Kidney glomerular epithelial cell (primary cell): Measurements from ENCODE around the gene C19orf73.
"Not testable (repeated sequence)": the region's sequence is repeated elsewhere in the genome, so short reads cannot be mapped to it uniquely, and the experiment has no call there.

ENCODE experiments used
- DNase-seq: peaks from one replicate; lab custom pipeline; 2025; lab: John Stamatoyannopoulos, UW

The C19orf73 gene

GRCh38 chr19:49148784-49149651, 30.1 kb upstream of the C19orf73 start:
- DNase-seq: peak; percentile 97

- no peak for DNase-seq
Observed at GRCh38 chr19:49148044-49148682, 29.2 kb upstream of the C19orf73 start.

DNA sequence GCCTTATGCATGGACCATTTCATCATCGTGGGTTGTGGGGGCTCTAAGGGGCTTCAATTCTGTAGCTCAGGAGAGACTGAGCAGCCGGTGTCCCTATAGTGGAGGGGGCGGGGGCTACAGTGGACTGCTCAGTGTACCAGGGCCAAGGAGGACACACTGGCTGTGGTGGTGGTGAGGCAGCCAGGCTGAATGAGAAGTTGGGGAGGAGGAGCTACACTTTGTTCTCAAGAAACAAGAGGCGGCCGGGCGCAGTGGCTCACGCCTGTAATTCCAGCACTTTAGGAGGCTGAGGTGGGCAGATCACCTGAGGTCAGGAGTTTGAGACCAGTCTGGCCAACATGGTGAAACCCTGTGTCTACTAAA, 27.4 kb upstream of the C19orf73 start:
- DNase-seq: not testable (repeated sequence)

DNA sequence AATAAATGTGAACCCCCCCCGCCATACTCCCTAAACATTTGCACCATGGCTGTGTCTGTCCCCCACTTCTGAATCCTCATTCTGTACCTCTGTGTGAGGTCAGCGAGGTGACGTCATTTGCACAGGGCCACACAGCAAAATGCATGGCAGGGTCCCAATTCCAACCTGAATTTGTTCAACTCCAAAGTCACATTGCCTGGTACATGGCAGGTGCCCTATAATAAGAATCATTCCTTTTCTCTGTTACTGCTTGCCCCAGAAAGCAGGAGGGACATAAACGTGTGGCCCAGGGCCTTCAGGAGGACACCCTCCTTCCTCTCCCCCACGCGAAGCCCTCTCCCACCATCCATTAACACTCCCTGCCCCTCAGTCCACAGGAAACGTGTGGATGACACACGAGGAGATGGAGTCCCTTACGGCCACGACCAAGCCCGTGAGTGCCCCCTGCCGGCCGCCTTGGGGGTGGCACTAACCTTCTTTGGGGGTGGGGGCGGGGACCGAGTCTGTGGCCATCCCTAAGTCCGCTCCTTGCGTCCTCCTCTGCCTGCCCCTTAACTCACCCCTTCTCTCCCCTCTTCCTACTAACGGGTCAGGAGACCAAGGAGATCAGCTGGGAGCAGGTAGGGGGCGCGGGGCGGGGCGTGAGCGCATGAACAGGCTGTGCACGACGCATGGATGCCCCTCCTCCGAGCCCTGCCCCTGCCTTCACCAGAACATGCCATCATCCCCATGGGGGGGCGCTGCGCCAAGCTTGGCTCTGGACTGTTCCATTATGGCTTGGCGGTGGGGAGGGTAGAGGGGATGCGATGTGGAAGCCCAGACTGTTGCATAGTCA, 26.8 kb upstream of the C19orf73 start:
- DNase-seq: peak; percentile 38

- DNase-seq: peak; percentile 89
Observed at GRCh38 chr19:49142866-49143335, 24.0 kb upstream of the C19orf73 start.

GRCh38 chr19:49141352-49141751, 22.4 kb upstream of the C19orf73 start:
- no peak for DNase-seq

DNA sequence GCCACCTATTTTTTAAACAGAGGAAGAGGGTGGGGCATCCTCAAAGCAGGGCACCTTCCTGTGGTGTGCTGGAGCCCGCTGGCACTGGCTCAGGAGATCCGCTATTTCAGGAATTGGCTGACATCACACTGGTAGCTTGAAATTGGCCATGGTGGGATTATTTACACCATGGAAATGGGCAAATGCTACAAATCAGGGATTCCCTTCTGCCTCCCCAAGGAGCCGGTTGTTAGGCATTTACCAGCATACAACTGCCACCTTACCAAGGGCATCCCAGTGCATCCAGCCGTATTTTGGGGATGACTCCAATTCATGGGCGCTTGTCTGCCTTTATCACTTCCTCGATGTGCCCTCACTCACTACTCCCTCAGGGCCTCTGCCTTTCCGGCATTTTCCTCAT, 22.0 kb upstream of the C19orf73 start:
- DNase-seq: no peak

GRCh38 chr19:49136771-49137171, 17.8 kb upstream of the C19orf73 start:
- no peak for DNase-seq

GRCh38 chr19:49135686-49136085, 16.7 kb upstream of the C19orf73 start:
- DNase-seq: no peak

GRCh38 chr19:49133621-49134454, 14.9 kb upstream of the C19orf73 start:
- DNase-seq: no peak

- no peak for DNase-seq
Observed at GRCh38 chr19:49132974-49133609, 14.1 kb upstream of the C19orf73 start.

DNA sequence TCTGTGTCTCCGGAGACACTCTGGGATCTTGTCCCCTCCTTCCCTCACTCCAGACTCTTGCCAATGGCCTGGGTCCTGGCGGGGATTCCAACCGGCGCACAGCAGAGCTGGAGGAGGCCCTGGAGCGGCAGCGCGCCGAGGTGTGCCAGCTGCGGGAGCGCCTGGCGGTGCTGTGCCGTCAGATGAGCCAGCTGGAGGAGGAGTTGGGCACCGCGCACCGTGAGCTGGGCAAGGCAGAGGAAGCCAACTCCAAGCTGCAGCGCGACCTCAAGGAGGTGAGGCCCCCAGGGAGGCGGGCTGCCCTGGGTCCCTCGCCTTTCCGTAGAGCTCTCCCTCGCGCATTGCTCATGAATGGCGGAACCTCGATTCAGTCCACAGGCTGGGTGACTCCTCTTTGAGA, 11.4 kb upstream of the C19orf73 start:
- no peak for DNase-seq

GRCh38 chr19:49129238-49129583, 10.3 kb upstream of the C19orf73 start:
- DNase-seq: no peak

DNA sequence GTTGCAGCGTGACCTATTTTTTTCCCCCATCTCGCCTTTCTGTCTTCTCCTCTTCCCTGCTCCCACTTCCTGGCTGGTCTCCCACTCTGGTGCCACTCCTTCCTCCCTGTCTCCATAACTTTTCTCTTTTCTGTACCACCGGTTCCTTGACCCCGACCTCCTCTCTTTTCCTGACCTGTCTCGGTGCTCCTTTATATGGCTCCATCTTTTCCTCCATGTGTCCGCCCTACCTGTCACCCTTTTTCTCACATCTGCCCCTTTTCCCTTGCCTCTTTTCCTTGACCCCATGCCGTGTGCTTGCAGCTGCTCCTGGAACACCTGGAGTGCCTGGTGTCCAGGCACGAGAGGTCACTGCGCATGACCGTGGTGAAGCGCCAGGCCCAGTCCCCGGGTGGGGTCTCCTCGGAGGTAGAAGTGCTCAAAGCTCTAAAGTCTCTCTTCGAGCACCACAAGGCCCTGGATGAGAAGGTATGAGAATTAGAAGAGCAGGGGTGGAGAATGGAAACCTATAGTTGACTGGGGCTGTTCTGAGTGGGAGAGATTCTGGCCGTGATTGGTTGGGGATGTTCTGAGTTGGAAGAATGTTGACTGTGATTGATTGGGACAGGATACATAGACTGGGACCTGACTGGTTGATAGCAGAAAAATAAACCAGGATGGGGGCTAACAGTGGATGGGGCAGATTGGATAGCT, 9.7 kb upstream of the C19orf73 start:
- DNase-seq: no peak

GRCh38 chr19:49127674-49128544, 9.0 kb upstream of the C19orf73 start:
- DNase-seq: peak; percentile 91

GRCh38 chr19:49127225-49127624, 8.3 kb upstream of the C19orf73 start:
- DNase-seq: not testable (repeated sequence)

- no peak for DNase-seq
Observed at GRCh38 chr19:49126575-49126974, 7.6 kb upstream of the C19orf73 start.

- DNase-seq: no peak
Observed at GRCh38 chr19:49125025-49125731, 6.2 kb upstream of the C19orf73 start.

- DNase-seq: not testable (repeated sequence)
Observed at GRCh38 chr19:49123285-49123684, 4.3 kb upstream of the C19orf73 start.
